Left lung (tissue), 10 donors: ENCODE measurements around the gene OXLD1. TPM values are rescaled to one million over a fixed set of nuclear protein-coding genes. Genes with fewer than 3 reads are reported as not detected.

Experiments used
- ATAC-seq: fragments of 200-7000 bp; cut with Tn5 transposase; one replicate; pipeline ENCODE4 v1.9.1; 2020; ENCODE audit warnings: moderate library complexity
- DNase-seq, 4 donors: peaks; one replicate each; pipeline ENCODE4 v3.0.0-alpha.2; 2013 to 2020
- H3K27ac ChIP-seq, 2 donors: fragments of 200-600 bp; sonication (generic) in 1 of 2; one replicate each; pipeline versions ENCODE4 v1.5.0 to v1.8.0; 2020 to 2021
- H3K27me3 ChIP-seq, 2 donors: fragments of 200-600 bp; sonication (generic) in 1 of 2; one replicate each; pipeline versions ENCODE4 v1.5.0 to v1.8.0; 2020 to 2021
- H3K36me3 ChIP-seq, 2 donors: fragments of 200-600 bp; sonication (generic) in 1 of 2; one replicate each; pipeline versions ENCODE4 v1.5.0 to v1.8.0; 2020 to 2021
- H3K4me1 ChIP-seq, 2 donors: fragments of 200-600 bp; one replicate each; pipeline ENCODE4 v1.8.0; 2021
- H3K4me3 ChIP-seq, 2 donors: fragments of 200-600 bp; sonication (generic) in 1 of 2; one replicate each; pipeline versions ENCODE4 v1.5.0 to v1.8.0; 2020 to 2021; ENCODE audit warnings: mild to moderate bottlenecking in 1 of 2
- H3K9me3 ChIP-seq, 2 donors: fragments of 200-600 bp; sonication (generic) in 1 of 2; one replicate each; pipeline versions ENCODE4 v1.5.0 to v1.8.0; 2020 to 2021
- CTCF ChIP-seq, 2 donors: fragments of 200-600 bp; sonication (generic) in 1 of 2; IDR thresholded peaks; one replicate each; pipeline versions ENCODE4 v1.5.0 to v1.8.0; 2021; ENCODE audit warnings: antibody characterized with exemption in 2 of 2
- intact Hi-C, 2 donors: fragments of 100-400 bp; cut with DNase I; formaldehyde crosslinking; loops; one replicate each; pipeline versions ENCODE4 v1.11.2 to v1.14.2; 2022
- polyA plus RNA-seq, 6 donors: library from polyadenylated mRNA; unstranded; fragments of 120-200 nt; gene quantifications; one replicate each; pipeline ENCODE4 v1.2.1, GENCODE V29; 2013; ENCODE audit not compliant: insufficient read length in 6 of 6
- total RNA-seq, 2 donors: library from RNA; stranded (reverse); fragmentation: NEBNext Ultra II Directional; extraction: Animal tissue kit (Norgen Biotek cat#: 25700); gene quantifications; one replicate each; pipeline ENCODE4 v1.2.1, GENCODE V29; 2021
- donor health status: DM: no; HTN: yes; CAD: no.
- donor health status: DM: no; HTN: no; CAD: no.

OXLD1 gene
- total and polyA plus RNA-seq, 8 donors = 8.9 to 33.8 (median 13.9) TPM

- peaks cover 0 to 66% of the 10 kb centered on the region in 2 donors for H3K36me3 ChIP-seq
- no peaks in the 10 kb centered on the region for H3K27me3 ChIP-seq
- no peak overlapping the region for H3K27ac ChIP-seq
- intact Hi-C loops = no loop called here
- peaks cover 0 to 10% of the 10 kb centered on the region in 2 donors for H3K4me1 ChIP-seq
- no peaks in the 10 kb centered on the region for H3K9me3 ChIP-seq
- ATAC-seq (no peak), DNase-seq (no peak)
- no peak overlapping the region for H3K4me3 ChIP-seq
- TF ChIP-seq CTCF (IDR thresholded peaks at IDR 0.05) = no peak
Measured at GRCh38 chr17:81673561-81674258, 7.3 kb upstream of the OXLD1 start.

GRCh38 chr17:81672954-81673353 is 6.5 kb upstream of the OXLD1 start:
- ATAC-seq = no peak
- peaks cover 0 to 68% of the 10 kb centered on the region in 2 donors for H3K36me3 ChIP-seq
- no peak for TF ChIP-seq CTCF (IDR thresholded peaks at IDR 0.05)
- no peaks in the 10 kb centered on the region for H3K27me3 ChIP-seq
- no peak overlapping the region for H3K4me3 ChIP-seq
- DNase-seq = no peak
- intact Hi-C loops = no loop called here
- no peaks in the 10 kb centered on the region for H3K9me3 ChIP-seq
- peaks cover 3 to 18% of the 10 kb centered on the region in 2 donors for H3K4me1 ChIP-seq
- no peak overlapping the region for H3K27ac ChIP-seq

GRCh38 chr17:81672504-81672903 is 6.1 kb upstream of the OXLD1 start:
- H3K4me1 ChIP-seq = peaks cover 7 to 23% of the 10 kb centered on the region in 2 donors
- no peak for TF ChIP-seq CTCF (IDR thresholded peaks at IDR 0.05)
- DNase-seq = no peak
- no peak overlapping the region for H3K4me3 ChIP-seq
- no peaks in the 10 kb centered on the region for H3K27me3 ChIP-seq
- H3K36me3 ChIP-seq = peaks cover 0 to 68% of the 10 kb centered on the region in 2 donors
- no peak for ATAC-seq
- intact Hi-C loops = no loop called here
- H3K9me3 ChIP-seq = no peaks in the 10 kb centered on the region
- H3K27ac ChIP-seq = no peak overlapping the region

- Histone ChIP-seq H3K4me3 (peak overlapping the region in 1 of 2 donors; percentile 91), H3K36me3 (peaks cover 0 to 51% of the 10 kb centered on the region in 2 donors), H3K27me3 (no peaks in the 10 kb centered on the region), H3K9me3 (no peaks in the 10 kb centered on the region), H3K4me1 (peaks cover 18 to 32% of the 10 kb centered on the region in 2 donors), H3K27ac (no peak overlapping the region)
- intact Hi-C loops = no loop called here
- no peak for DNase-seq
- TF ChIP-seq CTCF (IDR thresholded peaks at IDR 0.05) = no peak
- ATAC-seq = no peak
Measured at GRCh38 chr17:81667754-81668153, 1.3 kb upstream of the OXLD1 start.

- Histone ChIP-seq H3K4me3 (peak overlapping the region; percentile 91 to 100), H3K9me3 (no peaks in the 10 kb centered on the region), H3K27ac (peak overlapping the region; percentile 78 to 94), H3K27me3 (no peaks in the 10 kb centered on the region), H3K36me3 (peaks cover 0 to 34% of the 10 kb centered on the region in 2 donors), H3K4me1 (peaks cover 18 to 32% of the 10 kb centered on the region in 2 donors)
- no peak for TF ChIP-seq CTCF (IDR thresholded peaks at IDR 0.05)
- ATAC-seq = peak; percentile 23
- DNase-seq = peak in 1 of 4 donors; percentile 26
- intact Hi-C loops = no loop called here
Measured at GRCh38 chr17:81666092-81666341, 388 bp downstream of the OXLD1 start.
